Measurements from ENCODE around the gene SPOCD1. TPM values are rescaled to one million over a fixed set of nuclear protein-coding genes. Genes with fewer than 3 reads are reported as not detected.

The SPOCD1 gene
- total RNA-seq, 1 donor from 2014 or later: 28.0 TPM

DNA sequence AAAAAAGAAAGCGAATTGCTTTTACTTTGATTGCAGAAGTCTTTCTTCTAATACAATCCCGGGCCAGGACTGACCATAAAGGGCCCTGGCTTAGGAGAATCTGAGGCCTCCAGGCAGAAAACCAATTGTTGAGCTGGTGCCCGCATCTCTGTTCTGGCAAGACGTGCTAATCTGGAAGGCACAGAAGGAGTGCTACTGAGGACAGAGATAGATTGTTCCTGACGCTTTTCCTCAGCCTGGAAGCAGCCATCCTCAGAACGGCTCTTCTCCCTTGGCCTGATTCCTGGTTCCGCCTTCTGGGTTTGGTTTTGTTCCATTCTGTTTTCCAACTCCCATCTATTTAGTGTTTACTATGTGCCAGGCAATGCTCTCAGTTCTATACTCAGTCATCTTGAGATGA is 44.8 kb upstream of the SPOCD1 start:
- H3K27me3 ChIP-seq (ENCODE audit: insufficient read depth, low read length): no peaks in the 10 kb centered on the region
- no peak overlapping the region for H3K4me3 Mint-ChIP-seq (ENCODE audit: unreplicated experiment)
- H3K9me3 ChIP-seq (ENCODE audit: insufficient read depth, low read depth, low read length): no peaks in the 10 kb centered on the region
- H3K4me2 ChIP-seq (ENCODE audit: low read length): no peak overlapping the region
- no peak for TF ChIP-seq EZH2 (IDR thresholded peaks at IDR 0.05; ENCODE audit: insufficient read depth, low read length)
- TF ChIP-seq, protein P1, sequence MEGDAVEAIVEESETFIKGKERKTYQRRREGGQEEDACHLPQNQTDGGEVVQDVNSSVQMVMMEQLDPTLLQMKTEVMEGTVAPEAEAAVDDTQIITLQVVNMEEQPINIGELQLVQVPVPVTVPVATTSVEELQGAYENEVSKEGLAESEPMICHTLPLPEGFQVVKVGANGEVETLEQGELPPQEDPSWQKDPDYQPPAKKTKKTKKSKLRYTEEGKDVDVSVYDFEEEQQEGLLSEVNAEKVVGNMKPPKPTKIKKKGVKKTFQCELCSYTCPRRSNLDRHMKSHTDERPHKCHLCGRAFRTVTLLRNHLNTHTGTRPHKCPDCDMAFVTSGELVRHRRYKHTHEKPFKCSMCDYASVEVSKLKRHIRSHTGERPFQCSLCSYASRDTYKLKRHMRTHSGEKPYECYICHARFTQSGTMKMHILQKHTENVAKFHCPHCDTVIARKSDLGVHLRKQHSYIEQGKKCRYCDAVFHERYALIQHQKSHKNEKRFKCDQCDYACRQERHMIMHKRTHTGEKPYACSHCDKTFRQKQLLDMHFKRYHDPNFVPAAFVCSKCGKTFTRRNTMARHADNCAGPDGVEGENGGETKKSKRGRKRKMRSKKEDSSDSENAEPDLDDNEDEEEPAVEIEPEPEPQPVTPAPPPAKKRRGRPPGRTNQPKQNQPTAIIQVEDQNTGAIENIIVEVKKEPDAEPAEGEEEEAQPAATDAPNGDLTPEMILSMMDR (IDR thresholded peaks at IDR 0.05; ENCODE audit: insufficient read depth, low read depth, low read length): no peak
- no peaks in the 10 kb centered on the region for H3K4me1 ChIP-seq (ENCODE audit: insufficient read depth, low read length)
- DNase-seq (ENCODE audit: low read depth) (no peak), FAIRE-seq (no peak)
- no peaks in the 10 kb centered on the region for H4K20me1 ChIP-seq (ENCODE audit: insufficient read depth, low read length)
- H3K27ac ChIP-seq (ENCODE audit: low read depth, low read length): no peak overlapping the region
- H3K36me3 Mint-ChIP-seq (ENCODE audit: low read depth, unreplicated experiment): peaks cover 2% of the 10 kb centered on the region
- H3K4me3 ChIP-seq (ENCODE audit: insufficient read depth, low read depth, low read length): no peak overlapping the region
- H2AFZ ChIP-seq (ENCODE audit: low read depth, low read length): no peak overlapping the region
- H3K9ac ChIP-seq (ENCODE audit: low read length): no peak overlapping the region
- no peaks in the 10 kb centered on the region for H3K79me2 ChIP-seq (ENCODE audit: insufficient read depth, low read length)
- H3K27ac Mint-ChIP-seq (ENCODE audit: unreplicated experiment): no peak overlapping the region
- H3K9me3 Mint-ChIP-seq (ENCODE audit: unreplicated experiment): peaks cover 6% of the 10 kb centered on the region
- H3K4me1 Mint-ChIP-seq (ENCODE audit: low read depth, unreplicated experiment): no peaks in the 10 kb centered on the region
- no peaks in the 10 kb centered on the region for H3K27me3 Mint-ChIP-seq (ENCODE audit: low read depth, unreplicated experiment)
- no peaks in the 10 kb centered on the region for H3K36me3 ChIP-seq (ENCODE audit: insufficient read depth, low read length)

DNA sequence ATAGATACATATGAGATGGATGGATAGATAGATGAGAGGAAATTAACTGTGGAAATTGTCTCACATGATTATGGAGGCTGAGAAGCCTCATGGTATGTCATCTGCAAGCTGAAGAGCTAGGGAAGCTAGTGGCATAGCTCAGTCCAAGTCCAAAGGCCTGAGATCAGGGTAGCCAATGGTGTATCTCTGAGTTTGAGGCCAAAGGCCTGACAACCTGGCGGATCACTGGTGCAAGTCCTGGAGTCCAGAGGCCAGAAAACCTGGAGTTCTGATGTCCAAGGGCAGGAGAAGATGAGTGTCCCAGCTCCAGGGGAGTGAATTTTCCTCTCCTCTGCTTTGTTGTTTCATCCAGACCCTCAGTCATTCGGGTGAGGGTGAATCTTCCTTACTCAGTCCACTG is 43.9 kb upstream of the SPOCD1 start:
- Histone ChIP-seq H3K36me3 (ENCODE audit: insufficient read depth, low read length) (no peaks in the 10 kb centered on the region), H3K27ac (ENCODE audit: low read depth, low read length) (no peak overlapping the region), H2AFZ (ENCODE audit: low read depth, low read length) (no peak overlapping the region), H3K4me2 (ENCODE audit: low read length) (no peak overlapping the region), H3K9me3 (ENCODE audit: insufficient read depth, low read depth, low read length) (no peaks in the 10 kb centered on the region), H3K79me2 (ENCODE audit: insufficient read depth, low read length) (no peaks in the 10 kb centered on the region), H3K4me1 (ENCODE audit: insufficient read depth, low read length) (no peaks in the 10 kb centered on the region), H3K27me3 (ENCODE audit: insufficient read depth, low read length) (no peaks in the 10 kb centered on the region), H3K9ac (ENCODE audit: low read length) (no peak overlapping the region), H3K4me3 (ENCODE audit: insufficient read depth, low read depth, low read length) (no peak overlapping the region), H4K20me1 (ENCODE audit: insufficient read depth, low read length) (no peaks in the 10 kb centered on the region)
- no peak for TF ChIP-seq EZH2 (IDR thresholded peaks at IDR 0.05; ENCODE audit: insufficient read depth, low read length)
- TF ChIP-seq, protein P1 (IDR thresholded peaks at IDR 0.05; ENCODE audit: insufficient read depth, low read depth, low read length): no peak
- Mint-ChIP-seq H3K9me3 (ENCODE audit: unreplicated experiment) (peaks cover 6% of the 10 kb centered on the region), H3K4me3 (ENCODE audit: unreplicated experiment) (no peak overlapping the region), H3K27me3 (ENCODE audit: low read depth, unreplicated experiment) (no peaks in the 10 kb centered on the region), H3K27ac (ENCODE audit: unreplicated experiment) (no peak overlapping the region), H3K4me1 (ENCODE audit: low read depth, unreplicated experiment) (no peaks in the 10 kb centered on the region), H3K36me3 (ENCODE audit: low read depth, unreplicated experiment) (peaks cover 2% of the 10 kb centered on the region)
- no peak for FAIRE-seq
- no peak for DNase-seq (ENCODE audit: low read depth)

- H3K4me3 ChIP-seq (ENCODE audit: insufficient read depth, low read depth, low read length): no peak overlapping the region
- Mint-ChIP-seq H3K9me3 (ENCODE audit: unreplicated experiment) (peaks cover 5% of the 10 kb centered on the region), H3K4me3 (ENCODE audit: unreplicated experiment) (no peak overlapping the region), H3K4me1 (ENCODE audit: low read depth, unreplicated experiment) (no peaks in the 10 kb centered on the region), H3K36me3 (ENCODE audit: low read depth, unreplicated experiment) (peaks cover 2% of the 10 kb centered on the region), H3K27ac (ENCODE audit: unreplicated experiment) (no peak overlapping the region), H3K27me3 (ENCODE audit: low read depth, unreplicated experiment) (no peaks in the 10 kb centered on the region)
- H3K79me2 ChIP-seq (ENCODE audit: insufficient read depth, low read length): no peaks in the 10 kb centered on the region
- H3K4me2 ChIP-seq (ENCODE audit: low read length): no peak overlapping the region
- H3K27me3 ChIP-seq (ENCODE audit: insufficient read depth, low read length): no peaks in the 10 kb centered on the region
- TF ChIP-seq EZH2 (IDR thresholded peaks at IDR 0.05; ENCODE audit: insufficient read depth, low read length): no peak
- TF ChIP-seq, protein P1 (IDR thresholded peaks at IDR 0.05; ENCODE audit: insufficient read depth, low read depth, low read length): no peak
- no peak overlapping the region for H3K27ac ChIP-seq (ENCODE audit: low read depth, low read length)
- H3K4me1 ChIP-seq (ENCODE audit: insufficient read depth, low read length): no peaks in the 10 kb centered on the region
- H3K36me3 ChIP-seq (ENCODE audit: insufficient read depth, low read length): no peaks in the 10 kb centered on the region
- no peaks in the 10 kb centered on the region for H4K20me1 ChIP-seq (ENCODE audit: insufficient read depth, low read length)
- no peak for DNase-seq (ENCODE audit: low read depth)
- no peak for FAIRE-seq
- no peak overlapping the region for H2AFZ ChIP-seq (ENCODE audit: low read depth, low read length)
- H3K9me3 ChIP-seq (ENCODE audit: insufficient read depth, low read depth, low read length): no peaks in the 10 kb centered on the region
- no peak overlapping the region for H3K9ac ChIP-seq (ENCODE audit: low read length)
Measured at GRCh38 chr1:31859044-31859443, 43.2 kb upstream of the SPOCD1 start.
